Brain microvascular endothelial cell (primary cell): ENCODE data around the gene PCGF6.

Experiments used
- DNase-seq: peaks from one replicate; pipeline ENCODE4 v3.0.0-alpha.2; 2020
- H3K27ac ChIP-seq: fragments of 250-450 bp; sonication (Bioruptor Pico); 2 replicates; pipeline ENCODE4 v1.5.1; 2020; ENCODE audit warnings: mild to moderate bottlenecking, moderate library complexity
- H3K27me3 ChIP-seq: fragments of 250-450 bp; sonication (Bioruptor Pico); replicated peaks from 2 replicates; pipeline ENCODE4 v1.5.1; 2020; ENCODE audit warnings: mild to moderate bottlenecking
- H3K36me3 ChIP-seq: fragments of 250-450 bp; sonication (Bioruptor Pico); replicated peaks from 2 replicates; pipeline ENCODE4 v1.5.1; 2020; ENCODE audit warnings: mild to moderate bottlenecking
- H3K4me3 ChIP-seq: 2 replicates; pipeline ENCODE4 v1.5.1; 2011; ENCODE audit warnings: low read depth, mild to moderate bottlenecking, control low read depth, low read length, moderate library complexity
- in situ Hi-C: cut with HindIII; loops from 2 replicates; pipeline ENCODE4 v1.10.0; 2017; ENCODE audit warnings: low sequenced_read_pairs, low pct_ligation_motif_present
- TF ChIP-seq, protein P1 (sequence below): IDR thresholded peaks from 2 replicates; pipeline ENCODE4 v1.5.1; 2011; ENCODE audit warnings: low read depth, mild to moderate bottlenecking, moderate library complexity, low read length, control low read depth, inconsistent platforms; ENCODE audit errors: missing control alignments

PCGF6 gene

DNA sequence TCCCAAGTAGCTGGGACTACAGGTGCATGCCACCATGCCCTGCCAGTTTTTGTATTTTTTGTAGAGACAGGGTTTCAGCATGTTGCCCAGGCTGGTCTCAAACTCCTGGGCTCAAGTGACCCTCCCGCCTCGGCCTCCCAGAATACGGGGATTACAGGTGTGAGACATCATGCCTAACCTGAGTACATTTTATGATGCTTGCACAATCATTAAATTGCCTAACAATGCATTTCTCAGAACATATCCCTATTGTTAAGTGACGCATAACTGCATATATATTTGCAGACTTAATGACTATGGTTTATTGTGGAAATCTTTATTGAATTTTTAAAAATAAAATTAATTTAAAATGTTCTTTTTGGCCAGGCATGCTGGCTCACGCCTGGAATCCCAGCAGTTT is 43.3 kb downstream of the PCGF6 start:
- no peak overlapping the region for H3K27ac ChIP-seq
- H3K27me3 ChIP-seq, result no peaks in the 10 kb centered on the region
- peaks cover 14% of the 10 kb centered on the region for H3K36me3 ChIP-seq
- in situ Hi-C loops, result no loop called here
- H3K4me3 ChIP-seq, result no peak overlapping the region
- no peak for DNase-seq
- TF ChIP-seq, protein P1, sequence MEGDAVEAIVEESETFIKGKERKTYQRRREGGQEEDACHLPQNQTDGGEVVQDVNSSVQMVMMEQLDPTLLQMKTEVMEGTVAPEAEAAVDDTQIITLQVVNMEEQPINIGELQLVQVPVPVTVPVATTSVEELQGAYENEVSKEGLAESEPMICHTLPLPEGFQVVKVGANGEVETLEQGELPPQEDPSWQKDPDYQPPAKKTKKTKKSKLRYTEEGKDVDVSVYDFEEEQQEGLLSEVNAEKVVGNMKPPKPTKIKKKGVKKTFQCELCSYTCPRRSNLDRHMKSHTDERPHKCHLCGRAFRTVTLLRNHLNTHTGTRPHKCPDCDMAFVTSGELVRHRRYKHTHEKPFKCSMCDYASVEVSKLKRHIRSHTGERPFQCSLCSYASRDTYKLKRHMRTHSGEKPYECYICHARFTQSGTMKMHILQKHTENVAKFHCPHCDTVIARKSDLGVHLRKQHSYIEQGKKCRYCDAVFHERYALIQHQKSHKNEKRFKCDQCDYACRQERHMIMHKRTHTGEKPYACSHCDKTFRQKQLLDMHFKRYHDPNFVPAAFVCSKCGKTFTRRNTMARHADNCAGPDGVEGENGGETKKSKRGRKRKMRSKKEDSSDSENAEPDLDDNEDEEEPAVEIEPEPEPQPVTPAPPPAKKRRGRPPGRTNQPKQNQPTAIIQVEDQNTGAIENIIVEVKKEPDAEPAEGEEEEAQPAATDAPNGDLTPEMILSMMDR, result no peak

DNA sequence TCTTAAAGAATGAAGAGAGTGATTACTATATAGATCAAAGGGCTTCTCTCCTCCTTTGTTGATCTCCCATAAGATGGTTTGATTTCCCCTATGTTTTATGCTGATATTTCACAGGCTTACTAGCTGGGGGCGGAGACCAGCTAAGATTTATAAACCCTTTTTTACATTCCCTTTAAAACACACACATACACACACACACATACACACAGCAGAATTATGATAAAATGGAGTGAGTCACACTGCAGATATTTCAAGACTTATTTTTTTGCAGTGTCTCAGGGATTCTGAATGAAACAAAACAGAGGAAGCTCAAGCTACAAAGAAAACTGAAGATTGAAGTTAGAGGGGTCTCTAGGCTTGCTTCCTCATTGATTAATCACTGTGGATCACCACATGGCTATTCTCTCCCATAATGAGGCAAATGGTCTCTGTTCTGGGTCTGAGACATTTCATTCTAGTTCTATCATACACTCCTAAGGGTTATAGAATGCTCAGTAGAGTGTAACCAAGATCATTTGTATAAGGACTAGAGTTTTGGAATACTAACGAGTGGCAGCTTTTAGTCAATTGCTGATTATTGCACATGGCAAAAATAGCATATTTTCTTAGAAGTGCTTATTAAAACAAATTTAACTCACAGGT is 55.4 kb downstream of the PCGF6 start:
- in situ Hi-C loops, result no loop called here

DNA sequence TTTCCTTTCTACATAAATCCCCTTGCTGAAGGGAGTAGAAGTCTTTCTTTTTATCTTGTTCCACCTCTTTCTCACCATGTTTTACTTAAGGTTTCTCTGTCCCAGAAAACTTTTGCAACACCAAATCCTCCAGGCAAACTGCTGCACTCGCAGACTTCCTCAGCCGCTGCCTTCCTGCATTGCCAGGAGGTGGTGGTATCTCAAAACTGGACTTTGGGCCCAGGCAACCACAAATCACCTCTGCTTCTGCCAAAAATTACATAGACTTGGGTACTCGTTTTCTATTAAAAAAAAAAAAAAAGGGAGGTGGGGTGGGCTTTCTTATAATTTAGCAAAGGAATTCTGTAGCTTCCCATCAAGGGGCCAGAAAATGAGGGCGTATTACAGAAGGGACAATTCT is 59.4 kb downstream of the PCGF6 start:
- Histone ChIP-seq H3K36me3 (no peaks in the 10 kb centered on the region), H3K4me3 (no peak overlapping the region), H3K27ac (no peak overlapping the region), H3K27me3 (no peaks in the 10 kb centered on the region)
- no peak for DNase-seq
- TF ChIP-seq, protein P1, result no peak
- in situ Hi-C loops, result no loop called here

More for the DNA sequence above, 55.4 kb downstream of the PCGF6 start:
- TF ChIP-seq, protein P1, result no peak
- Histone ChIP-seq H3K27ac (no peak overlapping the region), H3K36me3 (no peaks in the 10 kb centered on the region), H3K4me3 (no peak overlapping the region), H3K27me3 (no peaks in the 10 kb centered on the region)
- DNase-seq, result peak; percentile 83

DNA sequence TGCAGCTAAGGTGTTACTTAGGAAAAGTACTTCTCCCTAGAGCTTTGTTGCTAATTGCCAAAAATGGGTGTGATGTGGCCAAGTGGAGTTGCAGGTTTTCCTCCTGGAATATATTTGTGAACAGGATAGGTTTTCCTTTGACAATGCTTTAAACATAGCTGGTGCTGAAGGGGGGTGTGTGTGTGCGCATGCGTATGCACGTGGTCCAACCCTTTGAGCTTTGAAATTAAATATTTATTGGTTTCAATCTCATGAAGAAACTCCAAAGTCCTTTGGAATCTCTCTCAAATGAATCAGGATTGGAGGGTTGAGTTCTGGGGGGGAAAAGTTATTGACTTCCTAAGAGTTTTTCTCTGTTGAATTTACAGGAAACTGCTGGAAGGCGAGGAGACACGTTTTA is 62.9 kb downstream of the PCGF6 start:
- TF ChIP-seq, protein P1, result no peak
- Histone ChIP-seq H3K36me3 (no peaks in the 10 kb centered on the region), H3K4me3 (no peak overlapping the region), H3K27ac (no peak overlapping the region), H3K27me3 (no peaks in the 10 kb centered on the region)
- no peak for DNase-seq
- in situ Hi-C loops, result no loop called here

DNA sequence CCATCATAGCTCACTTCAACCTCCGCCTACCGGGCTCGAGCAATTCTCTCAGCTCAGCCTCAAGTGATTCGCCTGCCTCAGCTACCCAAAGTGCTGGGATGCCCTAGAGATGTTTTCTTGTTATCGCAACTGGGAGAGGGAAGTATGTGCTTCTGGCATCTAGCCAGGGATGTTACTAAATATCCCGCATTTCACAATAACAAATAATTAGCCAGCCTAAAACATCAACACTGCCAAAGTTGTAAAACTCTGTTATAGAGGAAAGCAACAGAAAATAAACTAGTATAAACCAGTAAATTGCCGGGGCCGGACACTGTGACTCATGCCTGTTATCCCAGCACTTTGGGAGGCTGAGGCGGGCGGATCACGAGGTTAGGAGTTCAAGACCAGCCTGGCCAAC is 66.8 kb downstream of the PCGF6 start:
- Histone ChIP-seq H3K27ac (no peak overlapping the region), H3K4me3 (no peak overlapping the region), H3K36me3 (no peaks in the 10 kb centered on the region), H3K27me3 (no peaks in the 10 kb centered on the region)
- in situ Hi-C loops, result no loop called here
- TF ChIP-seq, protein P1, result no peak
- DNase-seq, result no peak

DNA sequence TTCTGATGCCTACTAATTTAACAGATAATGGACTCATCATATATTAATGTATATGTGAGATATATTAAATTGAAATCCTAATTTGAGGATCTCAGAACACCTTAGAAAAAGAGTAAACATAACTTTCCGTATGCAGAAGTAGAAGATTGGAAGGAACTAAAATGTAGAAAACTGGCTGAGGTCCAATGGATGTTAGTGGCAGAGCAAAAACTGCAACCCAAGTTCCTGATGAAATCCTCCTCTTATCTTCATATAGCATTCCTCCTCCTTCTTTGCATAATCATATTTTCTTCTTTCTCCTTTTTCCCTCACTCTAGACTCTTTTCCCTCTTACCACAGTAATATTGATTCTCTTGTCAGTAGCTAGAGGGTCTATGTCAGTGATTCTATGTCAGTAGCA is 68.0 kb downstream of the PCGF6 start:
- no peak overlapping the region for H3K27ac ChIP-seq
- no peak overlapping the region for H3K4me3 ChIP-seq
- H3K27me3 ChIP-seq, result peaks cover 6% of the 10 kb centered on the region
- in situ Hi-C loops, result no loop called here
- DNase-seq, result no peak
- H3K36me3 ChIP-seq, result no peaks in the 10 kb centered on the region
- TF ChIP-seq, protein P1, result no peak
